H1 (cell line): ENCODE data around the gene UIMC1. TPM values are rescaled to one million over a fixed set of nuclear protein-coding genes. Genes with fewer than 3 reads are reported as not detected.

Experiments used
- CTCF ChIA-PET: fragments of 300-600 bp; sonication (Branson Sonifier 250); formaldehyde crosslinking; loops from one replicate; lab custom pipeline; 2021; ENCODE audit not compliant: partially characterized antibody; lab: Charles Lee
- POLR2A ChIA-PET: fragments of 300-600 bp; sonication (Branson Sonifier 250); formaldehyde crosslinking; loops from one replicate; lab custom pipeline; 2021; ENCODE audit warnings: inconsistent platforms; ENCODE audit not compliant: partially characterized antibody; lab: Charles Lee
- DNase-seq, 2 experiments: peaks; one replicate each; pipeline versions ENCODE4 v3.0.0 to v3.0.0-alpha.2; 2010 to 2022; ENCODE audit warnings: low spot score in 2 of 2, low read depth in 1 of 2, mixed read lengths in 1 of 2
- FAIRE-seq: peaks from 2 replicates; lab custom pipeline; 2011; peaks lifted over from hg19 to GRCh38; lab: Jason Lieb, UNC
- H2AFZ ChIP-seq: 2 replicates; pipeline ENCODE4 v1.8.1; 2012; ENCODE audit warnings: low read length, inconsistent platforms
- H2AK5ac ChIP-seq: 2 replicates; pipeline ENCODE4 v1.6.1; 2013; ENCODE audit warnings: low read depth, low read length
- H2BK120ac ChIP-seq: replicated peaks from 2 replicates; pipeline ENCODE3; 2013; ENCODE audit warnings: low read depth, low read length, inconsistent platforms
- H2BK12ac ChIP-seq: 2 replicates; pipeline ENCODE4 v1.6.1; 2013; ENCODE audit warnings: low read depth, low read length
- H2BK15ac ChIP-seq: 2 replicates; pipeline ENCODE4 v1.6.1; 2013; ENCODE audit warnings: low read length
- H2BK20ac ChIP-seq: 2 replicates; pipeline ENCODE4 v1.6.1; 2013; ENCODE audit warnings: low read length
- H2BK5ac ChIP-seq: 2 replicates; pipeline ENCODE4 v1.6.1; 2013; ENCODE audit warnings: low read depth, low read length
- H3K14ac ChIP-seq: 2 replicates; pipeline ENCODE4 v1.6.1; 2013; ENCODE audit warnings: inconsistent platforms; ENCODE audit not compliant: insufficient read length
- H3K18ac ChIP-seq: 2 replicates; pipeline ENCODE4 v1.6.1; 2013; ENCODE audit warnings: low read length; ENCODE audit errors: extremely low read depth
- H3K23ac ChIP-seq: 2 replicates; pipeline ENCODE4 v1.6.1; 2013; ENCODE audit warnings: inconsistent platforms; ENCODE audit not compliant: insufficient read length
- H3K23me2 ChIP-seq: 2 replicates; pipeline ENCODE4 v1.6.1; 2013; ENCODE audit warnings: low read depth, low read length
- H3K27ac ChIP-seq: 2 replicates; pipeline ENCODE4 v1.6.1; 2011; ENCODE audit warnings: low read depth, low read length, inconsistent platforms
- H3K27me3 ChIP-seq, 4 experiments: replicated peaks in 1 of 4; 1 replicate in 1 of 4; 2 replicates in 3 of 4; pipeline versions ENCODE4 v1.6.1 to v1.8.1; 2011 to 2013; ENCODE audit warnings: low read length in 3 of 4, mild to moderate bottlenecking in 3 of 4, inconsistent platforms in 2 of 4, mixed read lengths in 2 of 4, moderate library complexity in 1 of 4; ENCODE audit not compliant: control insufficient read depth in 3 of 4, insufficient read depth in 3 of 4; ENCODE audit errors: extremely low read depth in 1 of 4
- H3K36me3 ChIP-seq, 4 experiments: 2 replicates each; pipeline versions ENCODE4 v1.6.1 to v1.8.1; 2011 to 2013; ENCODE audit warnings: mild to moderate bottlenecking in 4 of 4, low read length in 3 of 4, moderate library complexity in 2 of 4, control low read depth in 1 of 4, inconsistent platforms in 1 of 4; ENCODE audit not compliant: insufficient read depth in 4 of 4, control insufficient read depth in 2 of 4
- H3K4ac ChIP-seq: replicated peaks from 2 replicates; pipeline ENCODE3; 2013; ENCODE audit warnings: low read length, low read depth, mixed read lengths, inconsistent platforms; ENCODE audit not compliant: insufficient read length
- H3K4me1 ChIP-seq, 4 experiments: replicated peaks in 1 of 4; 1 replicate in 1 of 4; 2 replicates in 3 of 4; pipeline versions ENCODE4 v1.6.1 to v1.8.1; 2011 to 2013; ENCODE audit warnings: low read length in 3 of 4, inconsistent platforms in 2 of 4, mixed read lengths in 1 of 4; ENCODE audit not compliant: insufficient read depth in 4 of 4, control insufficient read depth in 3 of 4
- H3K4me2 ChIP-seq, 2 experiments: 2 replicates each; pipeline versions ENCODE4 v1.6.1 to v1.8.1; 2011 to 2013; ENCODE audit warnings: low read depth in 2 of 2, low read length in 2 of 2, control low read depth in 1 of 2, inconsistent platforms in 1 of 2, mild to moderate bottlenecking in 1 of 2; ENCODE audit not compliant: insufficient read depth in 1 of 2
- H3K4me3 ChIP-seq, 4 experiments: fragments of 200-600, 300-600 bp in 1 of 4; sonication (generic), shearing (Covaris generic), sonication (Bioruptor Twin) in 1 of 4; 2 replicates each; pipeline versions ENCODE4 v1.5.1 to v1.8.1; 2011 to 2016; ENCODE audit warnings: low read length in 4 of 4, low read depth in 3 of 4, control low read depth in 2 of 4, inconsistent platforms in 2 of 4, mild to moderate bottlenecking in 2 of 4, mixed read lengths in 1 of 4, moderate library complexity in 1 of 4; ENCODE audit not compliant: insufficient read depth in 2 of 4; ENCODE audit errors: extremely low read depth in 1 of 4
- H3K56ac ChIP-seq: replicated peaks from 2 replicates; pipeline ENCODE3; 2013; ENCODE audit warnings: low read depth, mild to moderate bottlenecking, mixed read lengths, low read length, inconsistent platforms; ENCODE audit not compliant: insufficient read length
- H3K79me1 ChIP-seq: 2 replicates; pipeline ENCODE4 v1.6.1; 2013; ENCODE audit warnings: low read depth, low read length, control low read depth
- H3K79me2 ChIP-seq, 2 experiments: 2 replicates each; pipeline versions ENCODE4 v1.6.1 to v1.8.1; 2012 to 2013; ENCODE audit warnings: low read length in 2 of 2, mild to moderate bottlenecking in 2 of 2, inconsistent platforms in 1 of 2; ENCODE audit not compliant: insufficient read depth in 2 of 2, control insufficient read depth in 1 of 2
- H3K9ac ChIP-seq, 4 experiments: replicated peaks in 1 of 4; 1 replicate in 1 of 4; 2 replicates in 3 of 4; pipeline versions ENCODE4 v1.6.1 to v1.8.1; 2011 to 2013; ENCODE audit warnings: low read depth in 3 of 4, low read length in 3 of 4, control low read depth in 2 of 4, mild to moderate bottlenecking in 2 of 4, moderate library complexity in 2 of 4, inconsistent platforms in 1 of 4; ENCODE audit errors: extremely low read depth in 1 of 4
- H3K9me3 ChIP-seq, 2 experiments: 2 replicates each; pipeline versions ENCODE4 v1.6.1 to v1.8.1; 2012 to 2013; ENCODE audit warnings: mild to moderate bottlenecking in 2 of 2, moderate library complexity in 2 of 2, control low read depth in 1 of 2, inconsistent platforms in 1 of 2, low read depth in 1 of 2, low read length in 1 of 2, mixed read lengths in 1 of 2; ENCODE audit not compliant: insufficient read depth in 2 of 2
- H4K20me1 ChIP-seq, 2 experiments: replicated peaks in 1 of 2; 2 replicates each; pipeline versions ENCODE3 to v1.8.1; 2011 to 2013; ENCODE audit warnings: inconsistent platforms in 2 of 2, low read length in 2 of 2, mild to moderate bottlenecking in 1 of 2; ENCODE audit not compliant: insufficient read depth in 2 of 2, control insufficient read depth in 1 of 2
- H4K5ac ChIP-seq: 2 replicates; pipeline ENCODE4 v1.6.1; 2013; ENCODE audit warnings: low read length, low read depth, mixed read lengths, inconsistent platforms; ENCODE audit not compliant: insufficient read length
- H4K8ac ChIP-seq: 2 replicates; pipeline ENCODE4 v1.8.0; 2013; ENCODE audit warnings: mild to moderate bottlenecking, moderate library complexity, low read length, inconsistent platforms; ENCODE audit not compliant: insufficient read depth; ENCODE audit errors: extremely low read depth
- H4K91ac ChIP-seq: replicated peaks from 2 replicates; pipeline ENCODE3; 2013; ENCODE audit warnings: low read length, mixed read lengths, inconsistent platforms; ENCODE audit not compliant: insufficient read length
- CHD1 ChIP-seq: IDR thresholded peaks from 2 replicates; pipeline ENCODE4 v1.6.1; 2012; ENCODE audit warnings: low read depth, low read length, improper control_type of control experiment
- CREB1 ChIP-seq: IDR thresholded peaks from 2 replicates; pipeline ENCODE4 v1.6.1; 2012; ENCODE audit warnings: inconsistent platforms
- GTF2F1 ChIP-seq: IDR thresholded peaks from 2 replicates; pipeline ENCODE4 v1.6.1; 2012; ENCODE audit warnings: low read depth, low read length, improper control_type of control experiment, borderline replicate concordance
- KDM4A ChIP-seq: IDR thresholded peaks from one replicate; pipeline ENCODE4 v1.7.1; 2012; ENCODE audit warnings: low read depth, mild to moderate bottlenecking, moderate library complexity, low read length, inconsistent platforms; ENCODE audit not compliant: severe bottlenecking
- NANOG ChIP-seq: IDR thresholded peaks from 2 replicates; pipeline ENCODE4 v1.6.1; 2011; ENCODE audit warnings: low read length, low read depth, mild to moderate bottlenecking, inconsistent platforms; ENCODE audit not compliant: insufficient read depth, poor library complexity, severe bottlenecking
- POU5F1 ChIP-seq: IDR thresholded peaks from 2 replicates; pipeline ENCODE4 v1.6.1; 2011; ENCODE audit warnings: low read depth, mild to moderate bottlenecking, low read length, moderate library complexity
- RNF2 ChIP-seq: fragments of 200-900, 300-1000 bp; sonication (generic); IDR thresholded peaks from 2 replicates; pipeline ENCODE4 v1.7.1; 2016; ENCODE audit warnings: borderline replicate concordance, low read depth, mild to moderate bottlenecking, antibody characterized with exemption, low read length; ENCODE audit not compliant: poor library complexity, severe bottlenecking; ENCODE audit errors: missing control alignments
- SIN3A ChIP-seq, 2 experiments: IDR thresholded peaks in 1 of 2; conservative IDR thresholded peaks in 1 of 2; 2 replicates each; pipeline ENCODE4 v1.6.1; 2011 to 2012; ENCODE audit warnings: low read length in 2 of 2, improper control_type of control experiment in 1 of 2, low read depth in 1 of 2, mild to moderate bottlenecking in 1 of 2
- WGBS, 2 experiments: shearing (Covaris generic) in 1 of 2; methylation state at CpG; one replicate each; pipeline versions ENCODE4 v1.1.6 to v1.1.7; 2013 to 2015; ENCODE audit warnings: low lambda C conversion rate in 2 of 2, mixed read lengths in 2 of 2, inconsistent platforms in 1 of 2, low coverage in 1 of 2, missing lambda C conversion rate in 1 of 2; ENCODE audit not compliant: insufficient replicate concordance in 2 of 2, insufficient coverage in 1 of 2, insufficient read length in 1 of 2; ENCODE audit errors: extremely low coverage in 1 of 2, missing lambda C conversion rate in 1 of 2; 5-methylcytosine and 5-hydroxymethylcytosine counted together
- polyA plus RNA-seq, 7 experiments: library from polyadenylated mRNA; depleted of rRNA in 3 of 7; stranded (reverse) in 5 of 7; unstranded in 2 of 7; fragments of >200 nt in 5 of 7; fragments of 200-250 nt in 2 of 7; gene quantifications; 1 replicate in 5 of 7; 2 replicates in 1 of 7; 4 replicates in 1 of 7; pipeline versions ENCODE4 v1.2.1 to v1.2.3, GENCODE V29; 2011 to 2013; ENCODE audit warnings: missing spikeins in 2 of 7, mixed read lengths in 2 of 7
- total RNA-seq: library from RNA; stranded (reverse); fragmentation: NEBNext Ultra II Directional; extraction: Animal tissue kit (Norgen Biotek cat#: 25700); gene quantifications from 2 replicates; pipeline ENCODE4 v1.2.1, GENCODE V29; 2021
- TF ChIP-seq, protein P1 (sequence below), 3 experiments: IDR thresholded peaks; 1 replicate in 2 of 3; 2 replicates in 1 of 3; pipeline versions ENCODE4 v1.5.1 to v1.6.1; 2011; ENCODE audit warnings: low read length in 3 of 3, mild to moderate bottlenecking in 3 of 3, inconsistent platforms in 2 of 3, low read depth in 1 of 3, moderate library complexity in 1 of 3; ENCODE audit not compliant: insufficient read depth in 1 of 3; ENCODE audit errors: control extremely low read depth in 1 of 3

Gene UIMC1
- total and polyA plus RNA-seq, 2 of the 8 experiments (the other 6 are each of a cell fraction or from before 2014, with no cell fraction given): 12.8 to 43.7 TPM

DNA sequence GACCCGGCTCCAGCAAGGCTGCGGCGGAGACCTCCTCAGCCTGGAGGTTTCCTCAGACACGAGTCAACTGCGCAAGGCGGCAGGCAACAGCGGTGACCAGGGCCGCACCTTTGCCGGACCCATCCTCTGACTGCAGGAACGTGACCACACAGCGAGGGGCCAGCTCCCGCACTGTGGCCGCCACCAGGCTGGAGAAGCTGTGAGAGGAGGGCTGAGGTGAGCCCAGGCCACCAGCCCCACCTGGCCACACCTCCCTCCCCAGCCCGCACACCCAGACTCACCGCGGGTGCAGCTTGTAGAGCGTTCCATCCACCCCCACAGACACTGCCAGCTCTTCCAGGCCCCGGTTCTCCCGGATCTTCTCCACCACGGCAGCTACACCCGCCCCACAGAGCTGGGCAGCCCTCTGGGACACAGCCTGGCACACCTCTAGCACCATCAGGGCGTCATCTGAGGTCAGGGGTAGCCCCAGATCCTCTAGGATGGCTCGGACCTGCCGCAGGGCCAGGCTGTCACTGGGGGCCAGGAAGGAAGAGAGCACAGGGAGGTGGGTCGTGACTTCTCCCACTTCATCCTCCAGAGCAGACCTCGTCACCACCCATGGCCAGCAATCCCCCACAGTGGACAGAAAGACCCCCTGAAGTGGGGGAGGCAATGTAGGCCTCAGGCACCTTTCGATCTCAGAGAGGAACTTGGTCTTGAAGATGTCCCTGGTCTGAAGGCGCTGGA is 125.4 kb downstream of the UIMC1 start:
- Histone ChIP-seq H2BK15ac (no peak overlapping the region), H3K4ac (no peak overlapping the region), H2BK5ac (no peak overlapping the region), H3K79me1 (no peaks in the 10 kb centered on the region), H3K23ac (no peak overlapping the region), H2AFZ (no peak overlapping the region), H4K20me1 (no peaks in the 10 kb centered on the region), H3K79me2 (no peaks in the 10 kb centered on the region), H3K4me3 (no peak overlapping the region), H3K18ac (no peak overlapping the region), H3K27ac (no peak overlapping the region), H3K27me3 (no peaks in the 10 kb centered on the region), H3K23me2 (no peaks in the 10 kb centered on the region), H3K36me3 (no peaks in the 10 kb centered on the region), H2BK120ac (no peak overlapping the region), H3K56ac (no peak overlapping the region), H4K5ac (no peak overlapping the region), H3K9ac (no peak overlapping the region), H2AK5ac (no peak overlapping the region), H3K9me3 (no peaks in the 10 kb centered on the region), H2BK20ac (no peak overlapping the region), H3K4me2 (no peak overlapping the region), H4K91ac (no peak overlapping the region), H2BK12ac (no peak overlapping the region), H3K4me1 (peaks cover 0 to 4% (median 1%) of the 10 kb centered on the region in 4 experiments; a peak in 3 of 7 replicates), H4K8ac (no peak overlapping the region), H3K14ac (no peak overlapping the region)
- DNase-seq (no peak), FAIRE-seq (no peak)
- CTCF ChIA-PET: interaction anchor here (0.8 to 5.4 kb wide), 5 partner anchors 11 to 220 kb away, joined by 3 to 34 read pairs (median 3); no protein-coding TSS in a partner anchor
- POLR2A ChIA-PET: interaction anchor here (1.6 kb wide), 1 partner anchor 18 kb away, joined by 4 read pairs; no protein-coding TSS in a partner anchor
- 90% methylated on average over 26 of the region's 28 CpGs; no CpG with 5 or more reads in 1 of the 2 experiments for WGBS, 2 experiments
- TF ChIP-seq GTF2F1: no peak
- no peak for TF ChIP-seq SIN3A (conservative IDR thresholded peaks at IDR 0.05 in 1 of 2, IDR thresholded peaks at IDR 0.05 in 1 of 2; ENCODE audit: low read depth in 1 of 2, low read length in 2 of 2)
- TF ChIP-seq, protein P1, sequence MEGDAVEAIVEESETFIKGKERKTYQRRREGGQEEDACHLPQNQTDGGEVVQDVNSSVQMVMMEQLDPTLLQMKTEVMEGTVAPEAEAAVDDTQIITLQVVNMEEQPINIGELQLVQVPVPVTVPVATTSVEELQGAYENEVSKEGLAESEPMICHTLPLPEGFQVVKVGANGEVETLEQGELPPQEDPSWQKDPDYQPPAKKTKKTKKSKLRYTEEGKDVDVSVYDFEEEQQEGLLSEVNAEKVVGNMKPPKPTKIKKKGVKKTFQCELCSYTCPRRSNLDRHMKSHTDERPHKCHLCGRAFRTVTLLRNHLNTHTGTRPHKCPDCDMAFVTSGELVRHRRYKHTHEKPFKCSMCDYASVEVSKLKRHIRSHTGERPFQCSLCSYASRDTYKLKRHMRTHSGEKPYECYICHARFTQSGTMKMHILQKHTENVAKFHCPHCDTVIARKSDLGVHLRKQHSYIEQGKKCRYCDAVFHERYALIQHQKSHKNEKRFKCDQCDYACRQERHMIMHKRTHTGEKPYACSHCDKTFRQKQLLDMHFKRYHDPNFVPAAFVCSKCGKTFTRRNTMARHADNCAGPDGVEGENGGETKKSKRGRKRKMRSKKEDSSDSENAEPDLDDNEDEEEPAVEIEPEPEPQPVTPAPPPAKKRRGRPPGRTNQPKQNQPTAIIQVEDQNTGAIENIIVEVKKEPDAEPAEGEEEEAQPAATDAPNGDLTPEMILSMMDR (IDR thresholded peaks at IDR 0.05; ENCODE audit: control extremely low read depth in 1 of 3, insufficient read depth in 1 of 3, low read depth in 1 of 3, low read length in 3 of 3): no peak
- no peak for TF ChIP-seq CHD1
- TF ChIP-seq KDM4A: no peak
- TF ChIP-seq NANOG: no peak
- no peak for TF ChIP-seq RNF2
- TF ChIP-seq CREB1: no peak
- no peak for TF ChIP-seq POU5F1
